Activated CD8-positive, alpha-beta memory T cell treated with anti-CD3 and anti-CD28 coated beads, Interleukin-2, amount 50 U/mL, for 1 hour (primary cell): ENCODE results near the gene SHC4.
"Not testable (repeated sequence)": the region's sequence is repeated elsewhere in the genome, so short reads cannot be mapped to it uniquely, and the experiment has no call there.

Experiments used
- DNase-seq: peaks from one replicate; pipeline ENCODE4 v3.0.0-alpha.2; 2020; ENCODE audit errors: extremely low read depth

The SHC4 gene

DNA sequence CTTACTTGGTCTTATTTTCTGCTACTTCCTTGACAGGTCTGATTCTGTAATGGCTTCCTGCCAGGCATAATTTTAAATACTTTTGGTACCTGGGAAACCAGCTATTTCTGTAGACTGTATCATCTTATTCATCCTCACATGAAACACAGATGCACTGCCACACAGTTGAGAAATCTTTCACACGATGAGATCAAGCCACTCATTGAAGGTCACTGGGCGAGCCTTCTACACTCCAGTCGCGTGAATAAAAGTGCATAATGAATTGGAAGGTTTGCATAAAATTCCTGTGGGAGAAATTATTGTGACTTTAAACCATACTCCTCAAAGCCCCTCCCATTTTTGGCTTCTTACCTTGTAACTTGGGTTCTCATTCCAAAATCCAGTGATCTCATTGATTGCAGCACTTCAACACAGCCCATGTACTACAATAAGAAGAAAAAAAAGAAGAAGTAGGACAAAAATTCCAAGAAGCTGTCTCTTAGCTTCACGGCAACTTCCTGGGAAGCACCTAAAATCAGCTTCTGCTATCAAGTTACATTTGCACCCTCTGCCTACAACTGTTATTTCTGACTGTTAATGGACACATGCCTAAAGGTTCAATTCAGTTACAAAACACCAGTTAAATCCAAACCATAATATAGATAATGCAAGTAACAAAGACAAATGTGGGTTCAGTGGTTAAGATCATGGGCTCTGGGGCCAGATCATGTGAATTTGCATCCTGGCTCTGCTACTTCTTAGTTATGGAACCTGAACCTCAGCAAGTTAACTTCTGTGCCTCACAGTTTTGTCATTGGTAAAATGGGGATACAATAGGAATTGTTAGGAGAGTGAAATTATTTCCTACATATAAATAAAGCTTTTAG lies 39.0 kb downstream of the SHC4 start:
- no peak for DNase-seq

DNA sequence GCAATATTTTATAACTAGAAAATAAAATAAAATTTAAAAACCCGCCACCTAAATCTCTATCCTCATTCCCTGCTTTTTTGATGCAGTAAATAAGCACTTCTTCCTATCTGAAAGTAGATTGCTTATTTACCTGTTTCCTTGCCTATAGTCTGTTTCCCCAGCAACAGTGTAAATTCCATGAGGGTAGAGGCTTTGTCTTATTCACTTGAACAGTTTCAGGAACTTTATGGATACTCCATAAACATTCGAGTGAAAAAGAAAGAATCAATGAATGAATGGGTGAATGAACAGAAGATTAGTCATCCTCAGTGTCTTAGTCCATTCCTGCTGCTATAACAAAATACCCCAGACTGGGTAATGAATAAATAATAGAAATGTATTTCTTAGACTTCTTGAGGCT lies 41.7 kb downstream of the SHC4 start:
- DNase-seq = no peak

DNA sequence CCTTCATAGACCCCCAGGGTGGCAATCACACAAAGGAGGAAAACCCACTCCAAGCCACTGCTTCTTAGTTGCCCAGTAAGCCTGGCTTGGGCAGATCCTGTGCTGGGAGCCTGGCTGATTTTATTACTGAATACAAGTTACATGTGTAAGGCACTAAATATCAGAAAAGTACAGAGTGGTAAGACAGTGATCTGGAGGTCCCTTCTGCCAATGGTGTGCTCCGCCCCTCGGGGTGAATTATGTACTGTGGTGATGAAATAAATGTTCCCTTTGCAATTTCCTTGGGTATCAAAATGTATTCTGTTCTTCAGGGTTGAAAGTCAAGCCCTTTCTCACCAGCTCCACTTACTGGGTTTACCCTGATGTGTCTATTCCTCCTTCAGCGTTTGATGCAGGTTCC lies 47.0 kb downstream of the SHC4 start:
- no peak for DNase-seq

DNA sequence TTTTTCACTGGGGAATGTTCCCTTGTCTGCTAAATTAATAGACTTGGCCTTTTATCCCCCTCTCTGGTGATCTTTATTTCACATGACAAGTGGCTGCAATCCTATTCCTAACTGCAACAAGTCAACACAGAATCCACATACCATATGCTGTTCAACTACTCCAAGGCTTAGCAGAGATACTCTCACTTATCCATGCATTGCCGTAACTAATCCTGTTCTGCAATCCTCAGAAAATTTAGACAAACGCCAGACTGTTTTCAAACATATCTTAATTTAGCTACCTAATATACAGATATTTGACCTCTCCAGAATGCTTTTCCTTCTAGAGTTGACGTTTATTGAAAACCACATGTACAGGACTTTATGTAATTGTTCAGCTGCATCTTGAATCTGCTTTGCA lies 47.9 kb downstream of the SHC4 start:
- no peak for DNase-seq

DNA sequence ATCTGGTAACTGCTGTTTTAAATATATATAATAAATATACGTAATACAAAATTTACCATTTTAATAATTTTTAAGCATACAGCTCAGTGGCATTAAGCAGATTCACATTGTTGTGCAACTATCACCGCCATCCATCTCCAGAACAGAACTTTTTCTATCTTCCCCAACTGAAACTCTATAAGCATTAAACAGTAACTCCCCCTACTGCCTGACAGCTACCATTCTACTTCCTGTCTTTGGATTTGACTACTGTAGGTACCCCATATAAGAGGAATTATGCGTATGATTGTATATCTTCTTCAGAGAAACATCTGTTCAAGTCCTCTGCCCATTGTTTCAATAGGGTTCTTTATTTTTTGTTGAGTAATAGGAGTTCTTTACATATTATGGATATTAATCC lies 49.0 kb downstream of the SHC4 start:
- DNase-seq = no peak

DNA sequence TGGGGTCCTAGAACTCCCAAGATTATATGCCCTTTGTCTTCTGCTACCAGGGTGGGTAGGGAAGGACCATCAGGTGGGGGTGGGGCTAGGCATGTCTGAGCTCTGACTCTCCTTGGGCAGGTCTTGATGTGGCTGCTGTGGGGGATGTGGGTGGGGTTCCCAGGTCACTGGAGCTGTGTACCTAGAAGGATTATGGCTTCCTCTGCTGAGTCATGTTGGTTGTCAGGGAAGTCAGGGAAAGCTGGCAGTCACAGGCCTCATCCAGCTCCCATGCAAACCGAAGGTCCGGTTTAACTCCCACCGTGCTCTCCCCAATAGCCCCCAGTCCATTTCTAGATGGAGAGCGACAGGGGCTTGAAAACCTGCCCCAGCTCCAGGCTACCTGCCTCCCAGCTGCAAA lies 50.6 kb downstream of the SHC4 start:
- no peak for DNase-seq

DNA sequence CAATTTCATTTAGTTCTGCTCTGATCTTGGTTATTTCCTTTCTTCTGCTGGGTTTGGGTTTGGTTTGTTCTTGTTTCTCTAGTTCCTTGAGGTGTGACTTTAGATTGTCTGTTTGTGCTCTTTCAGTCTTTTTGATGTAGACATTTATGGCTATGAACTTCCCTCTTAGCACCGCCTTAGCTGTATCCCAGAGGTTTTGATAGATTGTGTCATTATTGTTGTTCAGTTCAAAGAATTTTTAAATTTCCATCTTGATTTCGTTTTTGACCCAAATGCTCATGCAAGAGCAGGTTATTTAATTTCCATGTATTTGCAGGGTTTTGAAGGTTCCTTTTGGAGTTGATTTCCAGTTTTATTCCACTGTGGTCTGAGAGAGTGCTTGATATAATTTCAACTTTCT lies 53.2 kb downstream of the SHC4 start:
- not testable (repeated sequence) for DNase-seq

DNA sequence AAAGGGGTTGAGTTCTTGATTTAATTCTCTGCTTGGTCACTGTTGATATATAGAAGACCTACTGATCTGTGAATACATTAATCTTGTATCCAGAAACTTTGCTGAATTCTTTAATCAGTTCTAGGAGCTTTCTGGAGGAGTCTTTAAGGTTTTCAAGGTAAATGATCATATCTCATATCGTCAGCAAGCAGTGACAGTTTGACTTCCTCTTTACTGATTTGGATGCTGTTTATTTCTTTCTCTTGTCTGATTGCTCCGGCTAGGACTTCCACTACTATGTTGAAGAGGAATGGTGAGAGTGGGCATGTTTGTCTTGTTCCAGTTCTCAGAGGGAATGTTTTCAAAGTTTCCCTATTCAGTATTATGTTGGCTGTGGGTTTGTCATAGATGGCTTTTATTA lies 54.4 kb downstream of the SHC4 start:
- DNase-seq = not testable (repeated sequence)

DNA sequence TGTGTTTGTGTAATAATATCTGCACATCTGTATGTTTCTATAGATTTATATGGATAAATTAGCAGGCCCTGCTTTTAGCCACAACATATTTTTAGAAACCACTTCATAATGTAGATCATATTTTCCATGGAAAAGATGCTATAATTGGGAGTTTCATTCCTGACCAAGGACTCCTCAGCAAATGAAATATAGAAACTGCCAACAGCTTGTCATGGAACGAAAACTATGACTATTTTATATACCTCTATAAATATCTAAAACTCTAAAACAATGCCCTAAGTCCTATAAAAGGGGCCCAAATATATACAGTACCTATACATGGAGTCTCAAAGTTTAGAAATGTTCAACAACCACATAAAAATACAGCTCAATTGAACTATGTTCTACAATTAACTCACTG lies 57.9 kb downstream of the SHC4 start:
- no peak for DNase-seq

DNA sequence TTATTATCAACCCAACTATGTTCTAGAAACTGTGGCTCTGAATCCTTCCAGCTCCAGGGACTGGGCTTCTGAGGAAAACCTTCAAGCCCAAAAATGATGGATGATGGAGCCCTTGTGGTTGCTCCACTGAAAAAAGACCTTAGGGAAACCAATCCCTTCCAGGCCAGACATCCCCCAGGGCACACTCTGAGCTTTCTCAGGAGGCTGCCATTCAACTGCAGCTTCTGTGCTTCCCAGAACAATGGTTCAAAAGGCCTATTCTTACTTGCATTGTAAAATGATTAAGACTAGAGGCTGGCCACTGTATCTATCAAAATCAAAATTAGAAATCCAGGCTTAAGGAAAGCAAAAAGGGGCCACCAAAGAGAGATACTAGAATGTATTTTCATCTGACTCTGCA lies 58.5 kb downstream of the SHC4 start:
- DNase-seq = no peak

DNA sequence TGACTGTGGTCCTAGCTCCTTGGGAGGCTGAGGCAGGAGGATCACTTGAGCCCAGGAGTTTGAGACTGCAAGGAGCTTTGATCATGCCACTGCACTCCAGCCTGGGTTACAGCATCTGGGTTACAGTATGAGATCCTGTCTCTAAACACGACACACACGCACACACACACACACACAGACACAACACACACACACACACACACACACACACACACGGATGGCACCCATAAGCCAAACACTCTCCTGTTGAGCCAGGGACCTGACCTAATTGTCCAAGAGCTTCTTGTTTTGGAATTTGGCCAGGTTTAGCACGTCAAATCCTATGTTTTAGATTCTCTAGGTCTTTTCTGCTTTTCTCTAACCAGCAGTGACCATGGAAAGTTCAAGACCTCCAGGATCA lies 59.0 kb downstream of the SHC4 start:
- no peak for DNase-seq

DNA sequence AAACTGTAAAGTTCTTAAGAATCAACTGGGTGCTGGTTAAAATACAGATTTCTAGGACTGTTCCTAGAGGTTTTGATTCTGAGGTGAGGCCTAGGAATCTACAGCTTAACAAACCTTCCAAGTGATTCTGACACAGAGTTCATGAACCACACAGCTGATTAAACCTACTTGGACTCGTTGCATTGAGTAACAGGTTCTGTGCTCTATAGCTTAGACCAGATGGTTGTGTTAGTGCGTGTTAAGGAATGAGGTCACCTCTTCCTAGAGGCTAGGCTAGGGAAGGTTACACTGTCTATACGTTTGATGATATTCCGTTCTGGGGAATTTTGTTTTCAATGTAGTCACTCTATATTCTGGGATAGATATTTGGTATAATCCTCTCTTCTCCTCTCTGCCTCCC lies 63.9 kb downstream of the SHC4 start:
- no peak for DNase-seq

DNA sequence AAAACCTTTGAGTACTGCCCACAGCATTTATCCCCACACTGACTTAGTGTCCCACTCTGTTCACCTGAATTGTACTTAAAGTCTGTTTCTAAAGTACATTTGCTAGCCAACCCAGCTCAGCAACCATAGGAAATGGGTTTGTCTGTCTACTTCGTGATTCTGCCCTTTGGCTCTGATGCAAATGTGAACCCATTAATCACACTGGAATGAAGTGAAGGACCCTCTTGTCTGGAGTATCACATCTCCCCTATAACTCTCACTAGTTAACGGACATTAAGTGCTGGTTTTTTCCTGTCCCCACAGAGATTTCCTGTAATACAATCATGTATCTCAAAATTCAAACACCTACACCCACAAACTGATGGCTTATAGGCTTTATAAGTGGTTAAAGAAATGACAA lies 65.3 kb downstream of the SHC4 start:
- no peak for DNase-seq

DNA sequence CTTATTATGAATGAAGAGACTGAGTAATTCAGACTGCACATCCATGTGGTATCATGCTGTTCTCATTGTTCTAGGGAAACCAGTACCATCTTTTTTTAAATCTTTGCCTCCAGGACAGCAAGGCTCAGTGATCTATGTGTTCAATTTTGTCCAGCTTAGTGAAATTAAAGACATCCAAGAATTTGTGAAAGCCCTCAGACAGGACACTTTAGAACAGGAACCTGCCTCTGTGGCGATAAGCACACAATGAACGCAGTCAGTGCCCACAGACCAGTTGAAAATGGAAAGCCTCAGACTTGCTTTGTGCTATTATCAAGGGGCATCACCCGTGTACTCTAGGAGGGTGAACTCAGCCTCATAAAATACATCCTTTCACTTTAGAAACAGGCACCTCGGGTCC lies 65.7 kb downstream of the SHC4 start:
- no peak for DNase-seq

DNA sequence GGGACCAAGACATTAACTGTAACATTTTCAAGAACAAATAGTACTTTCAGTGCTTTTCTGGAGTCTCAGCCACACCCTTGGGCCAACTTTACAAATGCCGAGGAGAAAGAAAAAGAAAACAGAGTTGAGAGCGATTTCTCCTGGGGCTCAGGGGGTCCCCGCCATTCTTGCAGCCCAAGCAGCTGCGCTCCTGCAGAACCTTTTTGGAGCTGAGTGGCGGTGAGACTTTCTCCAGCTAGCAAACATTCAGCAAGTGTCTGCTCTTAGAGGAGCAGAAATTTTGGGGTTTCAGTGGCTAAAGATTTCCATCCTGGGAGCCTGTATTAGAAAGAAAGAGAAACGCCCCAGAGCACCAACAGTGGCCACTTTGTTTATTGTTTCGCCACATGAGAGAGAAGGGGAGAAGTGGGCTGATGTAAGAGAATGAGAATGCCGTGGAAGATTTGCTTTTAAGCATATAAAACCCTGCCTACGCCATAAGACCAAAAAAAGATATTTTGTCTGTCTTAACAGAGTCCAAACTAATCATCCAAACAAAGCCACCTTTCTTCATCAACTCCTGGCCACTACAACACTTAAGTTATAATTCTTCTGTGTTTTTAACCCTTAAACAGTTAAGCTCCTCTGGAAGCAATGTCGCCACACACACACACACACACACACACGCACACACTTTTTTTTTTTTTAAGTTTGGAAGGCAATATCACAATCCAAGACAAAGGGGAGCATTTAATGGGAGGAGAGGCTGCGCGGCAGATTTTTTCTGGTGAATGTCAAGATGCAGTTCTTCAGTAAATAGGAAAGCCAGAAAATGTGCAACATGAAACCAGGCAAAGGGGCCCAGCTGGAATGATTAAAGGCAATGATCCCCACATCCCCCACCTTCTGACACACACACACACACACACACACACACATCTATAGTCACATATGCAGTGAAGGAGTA lies 66.6 kb downstream of the SHC4 start:
- no peak for DNase-seq

DNA sequence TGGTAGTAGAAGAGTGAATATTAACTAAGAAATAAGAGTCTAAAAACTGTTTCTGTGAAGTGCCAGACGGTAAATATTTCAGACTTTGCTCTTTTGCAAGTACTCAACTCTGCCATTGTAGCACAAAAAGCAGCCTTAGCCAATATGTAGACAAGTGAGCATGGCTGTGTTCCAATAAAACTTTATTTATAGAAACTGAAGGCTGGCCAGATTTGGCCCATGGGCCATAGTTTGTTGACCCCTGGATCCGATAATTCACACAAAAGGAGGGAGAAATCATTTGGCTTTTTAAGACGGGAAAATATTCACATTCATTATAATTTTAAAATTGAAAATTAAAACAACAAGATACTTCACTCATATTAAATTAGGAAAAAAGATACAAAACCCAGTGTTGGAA lies 70.4 kb downstream of the SHC4 start:
- DNase-seq = no peak

DNA sequence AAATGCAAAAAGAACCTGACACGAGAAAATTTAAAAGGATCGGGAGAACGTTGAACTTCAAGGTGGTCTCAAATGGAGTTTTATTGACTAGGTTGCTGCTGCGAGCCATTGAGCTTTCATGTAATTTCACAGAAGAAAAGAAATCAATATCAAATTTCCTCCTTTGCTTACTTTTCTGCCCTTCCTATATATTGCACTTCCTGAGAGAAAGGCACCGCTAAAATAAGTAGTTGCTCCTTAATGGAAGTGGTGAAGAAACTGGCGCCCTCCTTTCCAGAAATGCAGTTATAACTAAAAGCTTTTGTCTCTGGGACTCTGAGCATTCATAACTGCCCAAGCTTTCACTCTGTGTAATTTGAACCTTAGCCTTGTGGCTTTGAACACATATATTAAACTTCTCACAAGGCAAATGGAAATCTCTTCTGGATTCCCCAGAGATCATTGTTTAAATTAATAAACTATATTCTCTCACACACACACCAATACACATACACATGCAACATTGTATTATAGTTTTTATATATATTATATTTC lies 72.4 kb downstream of the SHC4 start:
- no peak for DNase-seq

DNA sequence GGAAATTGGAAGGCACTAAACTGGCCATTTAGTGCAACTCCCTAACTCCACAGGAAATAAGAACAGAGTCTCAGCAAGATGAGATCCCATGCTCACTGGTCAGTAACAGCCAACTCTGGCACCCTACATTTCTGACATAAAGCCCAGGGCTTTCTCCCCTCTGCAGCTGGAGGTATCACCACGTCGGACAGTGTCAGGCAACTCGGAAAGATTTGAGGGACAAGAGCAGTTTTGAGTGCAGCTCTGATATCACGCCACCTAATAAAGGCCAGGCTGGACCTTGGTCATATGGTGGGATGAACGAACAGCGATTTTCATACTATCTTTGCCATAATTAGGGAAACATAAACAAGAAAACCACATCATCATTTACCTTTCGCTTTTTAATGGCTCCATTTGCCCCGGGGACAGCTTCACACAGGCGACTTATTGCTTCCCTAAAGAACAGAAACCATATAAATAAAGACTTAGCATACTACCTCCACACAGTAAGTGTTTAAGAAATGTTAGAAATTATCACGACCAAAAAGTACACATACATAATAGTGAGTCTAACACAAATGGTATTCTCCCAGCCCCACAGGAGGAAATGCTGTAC lies 73.2 kb downstream of the SHC4 start:
- no peak for DNase-seq

DNA sequence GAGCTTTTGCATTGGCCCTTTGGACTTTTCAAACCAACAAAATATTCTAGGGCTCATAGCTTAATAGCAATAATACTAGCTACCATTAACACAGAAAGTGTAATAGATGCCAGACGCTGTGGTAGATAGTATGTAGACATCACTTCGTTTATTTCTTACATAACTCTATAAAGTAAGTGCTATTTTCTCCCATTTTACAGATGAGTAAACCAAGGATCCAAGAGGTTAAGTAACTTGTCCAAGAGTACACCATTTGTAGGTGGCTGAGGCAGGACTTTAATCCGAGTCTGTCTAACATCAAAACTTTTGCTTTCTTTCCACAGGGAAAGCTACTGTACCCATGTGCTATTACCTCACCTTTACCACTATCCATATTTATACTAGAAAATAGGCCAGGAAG lies 73.8 kb downstream of the SHC4 start:
- no peak for DNase-seq

DNA sequence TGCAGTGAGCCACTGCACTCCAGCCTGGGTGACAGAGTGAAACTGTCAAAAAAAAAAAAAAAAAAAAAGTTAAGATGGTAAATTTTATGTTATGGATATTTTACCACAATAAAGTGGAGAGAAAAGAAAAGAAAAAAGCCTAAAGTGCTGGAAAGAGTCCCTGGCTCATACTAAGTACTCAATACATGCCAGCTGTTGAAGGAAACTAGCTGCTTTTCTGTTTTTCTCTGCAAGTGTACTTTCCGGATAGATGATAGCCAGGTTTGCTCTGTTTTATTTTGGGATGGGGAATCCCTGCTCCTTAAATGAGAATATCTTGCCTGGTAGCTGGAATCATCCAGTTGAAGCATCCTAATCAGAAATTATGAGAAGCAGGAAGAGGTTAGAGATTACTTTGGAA lies 74.9 kb downstream of the SHC4 start:
- no peak for DNase-seq

DNA sequence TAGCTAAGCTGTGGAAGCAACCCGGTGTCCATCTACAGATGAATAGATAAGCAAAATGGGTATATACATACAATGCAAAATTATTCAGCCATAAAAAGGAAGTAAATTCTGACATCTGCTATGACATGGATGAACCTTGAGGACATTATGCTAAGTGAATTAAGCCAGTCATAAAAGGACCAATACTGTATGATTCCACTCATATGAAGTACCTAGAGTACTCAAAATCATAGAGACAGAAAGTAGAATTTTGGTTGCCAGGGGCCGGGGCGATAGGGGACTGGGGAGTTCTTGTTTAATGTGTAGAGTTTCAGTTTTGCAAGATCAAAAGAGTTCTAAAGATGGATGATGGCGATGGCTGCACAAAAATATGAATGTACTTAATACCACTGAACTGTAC lies 75.5 kb downstream of the SHC4 start:
- no peak for DNase-seq

DNA sequence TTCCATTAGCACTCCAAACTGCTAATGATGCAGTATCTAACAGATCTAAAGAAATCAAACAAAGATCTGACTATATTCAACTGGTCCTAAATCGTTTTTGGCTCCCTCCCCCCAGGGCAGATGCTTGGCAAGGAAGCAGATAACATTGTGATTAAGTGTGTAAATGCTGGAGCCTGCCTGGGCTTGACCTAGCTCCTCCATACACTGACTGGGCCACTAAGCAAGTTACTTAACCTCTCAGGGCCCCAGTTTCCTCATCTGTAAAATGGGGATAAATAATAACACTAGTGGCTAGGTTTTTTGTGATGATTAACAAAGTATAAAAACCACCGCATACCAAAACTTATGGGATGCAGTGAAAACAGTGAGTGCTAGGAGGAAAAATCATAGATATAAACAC lies 76.6 kb downstream of the SHC4 start:
- DNase-seq = no peak
